ENCODE measurements around the gene APOBEC3B. TPM values are rescaled to one million over a fixed set of nuclear protein-coding genes. Genes with fewer than 3 reads are reported as not detected.
"Not testable (repeated sequence)": the region's sequence is repeated elsewhere in the genome, so short reads cannot be mapped to it uniquely, and the experiment has no call there.

APOBEC3B gene
- polyA plus RNA-seq, 1 donor (not counting 4 experiments of a cell fraction or from before 2014, with no cell fraction given) = 3.4 TPM

- TF ChIP-seq EZH2 (IDR thresholded peaks at IDR 0.05; ENCODE audit: low read length) (no peak), CTCF (optimal IDR thresholded peaks at IDR 0.05 in 1 of 3, IDR thresholded peaks at IDR 0.05 in 1 of 3, conservative IDR thresholded peaks at IDR 0.05 in 1 of 3; ENCODE audit: extremely low read depth in 1 of 3, insufficient read depth in 2 of 3, low read length in 3 of 3) (no peak)
- Histone ChIP-seq H3K27me3 (ENCODE audit: control insufficient read depth, extremely low read depth, insufficient read depth, low read length) (no peaks in the 10 kb centered on the region), H3K4me1 (ENCODE audit: control insufficient read depth, extremely low read depth, insufficient read depth, low read length) (peaks cover 3% of the 10 kb centered on the region), H3K9me3 (ENCODE audit: control insufficient read depth, low read depth, low read length) (no peaks in the 10 kb centered on the region), H3K79me2 (ENCODE audit: control insufficient read depth, insufficient read depth, low read length) (no peaks in the 10 kb centered on the region), H2AFZ (ENCODE audit: control insufficient read depth, low read length) (no peak overlapping the region), H3K27ac (ENCODE audit: control insufficient read depth, insufficient read depth, low read length) (no peak overlapping the region), H3K36me3 (ENCODE audit: control insufficient read depth in 2 of 2, extremely low read depth in 1 of 2, insufficient read depth in 2 of 2, low read length in 2 of 2) (no peaks in the 10 kb centered on the region), H3K9me1 (ENCODE audit: control insufficient read depth, extremely low read depth, insufficient read depth, low read length) (no peaks in the 10 kb centered on the region), H3K4me2 (ENCODE audit: control insufficient read depth, extremely low read depth, insufficient read depth, low read depth, low read length) (no peak overlapping the region), H3K9ac (ENCODE audit: control insufficient read depth, extremely low read depth, insufficient read depth, low read length) (no peak overlapping the region), H4K20me1 (ENCODE audit: control insufficient read depth, extremely low read depth, insufficient read depth, low read length) (no peaks in the 10 kb centered on the region), H3K4me3 (ENCODE audit: control insufficient read depth in 2 of 3, extremely low read depth in 1 of 3, insufficient read depth in 2 of 3, low read depth in 1 of 3, low read length in 3 of 3) (no peak overlapping the region)
- FAIRE-seq (no peak), DNase-seq (ENCODE audit: low read depth, low spot score) (no peak)
- dilution Hi-C loops (cut with MboI; ENCODE audit: extremely low pct_ligation_motif_present, low sequenced_read_pairs) = no loop called here
These were observed 25.0 kb downstream of the APOBEC3B start for GRCh38 chr22:39007177-39007576.

GRCh38 chr22:39008271-39008850, 26.2 kb downstream of the APOBEC3B start:
- H2AFZ ChIP-seq (ENCODE audit: control insufficient read depth, low read length); H3K36me3 ChIP-seq (ENCODE audit: control insufficient read depth in 2 of 2, extremely low read depth in 1 of 2, insufficient read depth in 2 of 2, low read length in 2 of 2); H3K9ac ChIP-seq (ENCODE audit: control insufficient read depth, extremely low read depth, insufficient read depth, low read length); H3K4me2 ChIP-seq (ENCODE audit: control insufficient read depth, extremely low read depth, insufficient read depth, low read depth, low read length); H3K27ac ChIP-seq (ENCODE audit: control insufficient read depth, insufficient read depth, low read length); H3K4me1 ChIP-seq (ENCODE audit: control insufficient read depth, extremely low read depth, insufficient read depth, low read length); FAIRE-seq; H3K9me3 ChIP-seq (ENCODE audit: control insufficient read depth, low read depth, low read length); H4K20me1 ChIP-seq (ENCODE audit: control insufficient read depth, extremely low read depth, insufficient read depth, low read length); H3K27me3 ChIP-seq (ENCODE audit: control insufficient read depth, extremely low read depth, insufficient read depth, low read length); dilution Hi-C loops (cut with MboI; ENCODE audit: extremely low pct_ligation_motif_present, low sequenced_read_pairs); H3K79me2 ChIP-seq (ENCODE audit: control insufficient read depth, insufficient read depth, low read length); DNase-seq (ENCODE audit: low read depth, low spot score); H3K9me1 ChIP-seq (ENCODE audit: control insufficient read depth, extremely low read depth, insufficient read depth, low read length); H3K4me3 ChIP-seq (ENCODE audit: control insufficient read depth in 2 of 3, extremely low read depth in 1 of 3, insufficient read depth in 2 of 3, low read depth in 1 of 3, low read length in 3 of 3): not testable (repeated sequence)

- no peaks in the 10 kb centered on the region for H3K36me3 ChIP-seq (ENCODE audit: control insufficient read depth in 2 of 2, extremely low read depth in 1 of 2, insufficient read depth in 2 of 2, low read length in 2 of 2)
- no peak for DNase-seq (ENCODE audit: low read depth, low spot score)
- no peaks in the 10 kb centered on the region for H3K9me1 ChIP-seq (ENCODE audit: control insufficient read depth, extremely low read depth, insufficient read depth, low read length)
- no peak overlapping the region for H3K4me3 ChIP-seq (ENCODE audit: control insufficient read depth in 2 of 3, extremely low read depth in 1 of 3, insufficient read depth in 2 of 3, low read depth in 1 of 3, low read length in 3 of 3)
- dilution Hi-C loops (cut with MboI; ENCODE audit: extremely low pct_ligation_motif_present, low sequenced_read_pairs) = no loop called here
- no peak overlapping the region for H2AFZ ChIP-seq (ENCODE audit: control insufficient read depth, low read length)
- peaks cover 10% of the 10 kb centered on the region for H3K4me1 ChIP-seq (ENCODE audit: control insufficient read depth, extremely low read depth, insufficient read depth, low read length)
- TF ChIP-seq EZH2 (IDR thresholded peaks at IDR 0.05; ENCODE audit: low read length) (no peak), CTCF (optimal IDR thresholded peaks at IDR 0.05 in 1 of 3, IDR thresholded peaks at IDR 0.05 in 1 of 3, conservative IDR thresholded peaks at IDR 0.05 in 1 of 3; ENCODE audit: extremely low read depth in 1 of 3, insufficient read depth in 2 of 3, low read length in 3 of 3) (no peak)
- H3K27ac ChIP-seq (ENCODE audit: control insufficient read depth, insufficient read depth, low read length) = no peak overlapping the region
- no peaks in the 10 kb centered on the region for H3K9me3 ChIP-seq (ENCODE audit: control insufficient read depth, low read depth, low read length)
- H3K27me3 ChIP-seq (ENCODE audit: control insufficient read depth, extremely low read depth, insufficient read depth, low read length) = no peaks in the 10 kb centered on the region
- peaks cover 16% of the 10 kb centered on the region for H3K79me2 ChIP-seq (ENCODE audit: control insufficient read depth, insufficient read depth, low read length)
- H4K20me1 ChIP-seq (ENCODE audit: control insufficient read depth, extremely low read depth, insufficient read depth, low read length) = no peaks in the 10 kb centered on the region
- H3K4me2 ChIP-seq (ENCODE audit: control insufficient read depth, extremely low read depth, insufficient read depth, low read depth, low read length) = no peak overlapping the region
- no peak for FAIRE-seq
- no peak overlapping the region for H3K9ac ChIP-seq (ENCODE audit: control insufficient read depth, extremely low read depth, insufficient read depth, low read length)
These were observed 28.8 kb downstream of the APOBEC3B start for GRCh38 chr22:39010946-39011345.

All from keratinocyte (primary cell).